Spleen (tissue), 11 donors: ENCODE measurements around the gene AMT. TPM values are rescaled to one million over a fixed set of nuclear protein-coding genes. Genes with fewer than 3 reads are reported as not detected.

Experiments used
- DNase-seq: peaks from one replicate; pipeline ENCODE4 v3.0.0-alpha.2; 2020
- H3K27ac ChIP-seq, 8 donors: fragments of 200-600 bp; sonication (generic) in 7 of 8; 1 replicate in 4 of 8; 2 replicates in 4 of 8; pipeline versions ENCODE4 v1.5.0 to v1.8.0; 2016 to 2021; ENCODE audit warnings: inconsistent platforms in 4 of 8, mild to moderate bottlenecking in 4 of 8, moderate library complexity in 1 of 8
- H3K27me3 ChIP-seq, 7 donors: fragments of 200-600 bp; sonication (generic) in 6 of 7; replicated peaks in 1 of 7; 1 replicate in 4 of 7; 2 replicates in 3 of 7; pipeline versions ENCODE4 v1.5.0 to v1.8.0; 2016 to 2021; ENCODE audit warnings: inconsistent platforms in 3 of 7, mild to moderate bottlenecking in 1 of 7
- H3K36me3 ChIP-seq, 6 donors: fragments of 200-600 bp; sonication (generic) in 5 of 6; 1 replicate in 4 of 6; 2 replicates in 2 of 6; pipeline versions ENCODE4 v1.5.0 to v1.8.0; 2016 to 2021; ENCODE audit warnings: inconsistent platforms in 2 of 6
- H3K4me1 ChIP-seq, 6 donors: fragments of 200-600 bp; sonication (generic) in 5 of 6; 1 replicate in 3 of 6; 2 replicates in 3 of 6; pipeline versions ENCODE4 v1.5.0 to v1.8.0; 2016 to 2021; ENCODE audit warnings: inconsistent platforms in 3 of 6
- H3K4me3 ChIP-seq, 8 donors: fragments of 200-600 bp; sonication (generic) in 7 of 8; 1 replicate in 4 of 8; 2 replicates in 4 of 8; pipeline versions ENCODE4 v1.5.0 to v1.8.0; 2016 to 2021; ENCODE audit warnings: inconsistent platforms in 4 of 8, mild to moderate bottlenecking in 4 of 8, moderate library complexity in 2 of 8
- H3K9me3 ChIP-seq, 8 donors: fragments of 200-600 bp; sonication (generic) in 7 of 8; 1 replicate in 4 of 8; 2 replicates in 4 of 8; pipeline versions ENCODE4 v1.5.0 to v1.8.0; 2016 to 2021; ENCODE audit warnings: inconsistent platforms in 4 of 8
- CTCF ChIP-seq, 11 experiments: fragments of 200-600 bp in 7 of 11; fragments of 450-650 bp in 4 of 11; sonication (generic) in 4 of 11; IDR thresholded peaks in 8 of 11; conservative IDR thresholded peaks in 3 of 11; 1 replicate in 7 of 11; 2 replicates in 4 of 11; pipeline versions ENCODE4 v1.4.0 to v1.8.0; 2016 to 2021; ENCODE audit warnings: antibody characterized with exemption in 11 of 11, inconsistent platforms in 4 of 11, mild to moderate bottlenecking in 1 of 11
- POLR2A ChIP-seq, 3 donors: fragments of 450-650 bp; IDR thresholded peaks; one replicate each; pipeline ENCODE4 v1.5.1; 2017; ENCODE audit warnings: antibody characterized with exemption in 3 of 3, mild to moderate bottlenecking in 1 of 3
- POLR2AphosphoS5 ChIP-seq, 3 donors: sonication (generic); formaldehyde crosslinking; IDR thresholded peaks; one replicate each; pipeline ENCODE4 v1.5.1; 2017; ENCODE audit warnings: antibody characterized with exemption in 3 of 3
- WGBS, 5 donors: extraction: QIAGEN DNeasy Blood & Tissue Kit in 3 of 5; methylation state at CpG; one replicate each; pipeline versions ENCODE4 v1.1.5 to v1.1.7; 2013 to 2018; 5-methylcytosine and 5-hydroxymethylcytosine counted together
- intact Hi-C: fragments of 100-400 bp; cut with DNase I; formaldehyde crosslinking; loops from one replicate; pipeline ENCODE4 v1.15.0; 2023; ENCODE audit warnings: low total_unique reads
- polyA plus RNA-seq, 3 donors: library from polyadenylated mRNA; stranded (reverse); fragments of 200-250 nt; gene quantifications; one replicate each; pipeline ENCODE4 v1.2.1, GENCODE V29; 2013
- total RNA-seq, 7 donors: library from RNA; depleted of rRNA in 3 of 7; stranded (reverse); fragments of >200 nt in 3 of 7; fragmentation: NEBNext Ultra II Directional in 4 of 7; extraction: Animal tissue kit (Norgen Biotek cat#: 25700) in 4 of 7; gene quantifications; one replicate each; pipeline versions ENCODE4 v1.1.0 to v1.2.1, GENCODE V29; 2016 to 2021
- donor health status: healthy with polysubstance abuse.
- donor health status: DM: no; HTN: no; CAD: no; lungs with moderate emphysema.
- donor health status: DM: no; HTN: no; CAD: no.
- donor health status: Bipolar disorder and iron deficiency.
- donor health status: healthy.
- donor health status: DM: no; HTN: no; CAD: no.
- donor health status: DM: yes; HTN: yes; CAD: no.

AMT gene
- total and polyA plus RNA-seq, 10 donors, result 4.2 to 35.0 (median 10.6) TPM

DNA sequence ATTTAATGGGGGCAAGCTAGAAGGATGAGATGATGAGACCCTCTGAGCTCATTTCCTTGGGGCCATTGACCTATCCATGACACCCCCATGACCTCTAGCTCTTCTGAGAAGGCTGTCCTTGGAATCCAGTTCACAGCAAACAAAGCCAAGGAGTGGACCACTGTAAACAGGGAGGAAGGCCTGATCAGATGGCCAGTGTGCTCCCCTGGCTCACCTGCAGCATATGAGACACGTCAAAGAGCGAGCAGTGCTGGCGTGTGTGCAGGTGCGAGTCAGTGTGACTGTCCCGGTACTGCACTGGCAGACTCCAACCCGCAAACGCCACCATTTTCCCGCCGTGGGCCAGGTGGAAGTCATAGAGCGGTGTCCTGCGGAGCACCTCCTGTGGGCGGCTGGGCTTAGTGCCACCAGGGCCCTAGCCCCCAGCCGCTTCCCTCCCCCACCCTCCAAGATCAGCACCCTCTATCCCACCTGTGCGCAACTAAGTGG, 339 bp downstream of the AMT start:
- Histone ChIP-seq H3K27me3 (no peaks in the 10 kb centered on the region), H3K36me3 (peaks cover 0 to 61% (median 18%) of the 10 kb centered on the region in 6 donors), H3K27ac (peak overlapping the region in 2 of 8 donors; percentile 11 to 17), H3K4me1 (peaks cover 6 to 62% (median 22%) of the 10 kb centered on the region in 6 donors), H3K4me3 (peak overlapping the region in 4 of 8 donors; percentile 10 to 55 (median 26)), H3K9me3 (no peaks in the 10 kb centered on the region)
- TF ChIP-seq CTCF (IDR thresholded peaks at IDR 0.05 in 8 of 11, conservative IDR thresholded peaks at IDR 0.05 in 3 of 11), result no peak
- no peak for TF ChIP-seq POLR2A (IDR thresholded peaks at IDR 0.05)
- TF ChIP-seq POLR2AphosphoS5 (IDR thresholded peaks at IDR 0.05), result no peak
- intact Hi-C loops, result no loop called here
- peak; percentile 80 for DNase-seq
- 32 to 39% (median 37%) methylated on average over 4 to 14 of the region's 14 CpGs for WGBS, 5 donors

DNA sequence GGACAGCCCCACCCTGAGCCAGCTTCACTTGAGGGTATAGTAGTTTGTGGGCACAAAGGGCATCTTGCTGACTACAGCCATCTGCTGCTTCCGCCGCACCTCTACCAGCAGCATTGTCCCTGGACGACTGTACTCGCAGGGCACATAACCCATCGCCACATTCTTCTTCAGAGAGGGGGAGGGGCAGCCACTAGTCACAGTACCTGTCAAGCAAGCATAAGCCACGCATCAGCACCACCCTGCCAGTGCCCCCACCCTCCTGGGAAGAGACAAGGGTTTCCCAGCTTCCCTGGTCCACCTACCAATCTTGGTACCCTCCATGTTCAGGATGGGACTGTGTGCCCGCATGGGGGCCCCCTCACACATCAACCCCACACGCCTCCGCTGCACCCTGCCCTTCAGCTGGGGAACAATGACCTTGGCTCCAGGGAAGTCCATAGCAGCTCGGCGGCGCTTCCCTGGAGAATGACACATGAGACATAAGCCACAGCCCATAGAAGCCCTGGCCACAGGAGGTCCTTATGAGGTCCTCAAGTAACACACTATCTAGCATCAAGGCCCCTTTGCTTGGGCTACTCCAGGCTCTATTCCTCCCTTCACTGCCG, 4.7 kb downstream of the AMT start:
- Histone ChIP-seq H3K9me3 (no peaks in the 10 kb centered on the region), H3K4me3 (peak overlapping the region in 1 of 8 donors; percentile 50), H3K27me3 (no peaks in the 10 kb centered on the region), H3K4me1 (peaks cover 40 to 86% (median 63%) of the 10 kb centered on the region in 6 donors), H3K36me3 (peaks cover 0 to 59% (median 9%) of the 10 kb centered on the region in 6 donors), H3K27ac (peak overlapping the region in 7 of 8 donors; percentile 61 to 100 (median 86))
- TF ChIP-seq POLR2AphosphoS5 (IDR thresholded peaks at IDR 0.05), result peak in 1 of 3 donors; percentile 19
- TF ChIP-seq CTCF (IDR thresholded peaks at IDR 0.05 in 8 of 11, conservative IDR thresholded peaks at IDR 0.05 in 3 of 11), result no peak
- 86 to 93% (median 89%) methylated on average over 11 to 13 of the region's 13 CpGs for WGBS, 5 donors
- intact Hi-C loops, result no loop called here
- DNase-seq, result peak; percentile 68

DNA sequence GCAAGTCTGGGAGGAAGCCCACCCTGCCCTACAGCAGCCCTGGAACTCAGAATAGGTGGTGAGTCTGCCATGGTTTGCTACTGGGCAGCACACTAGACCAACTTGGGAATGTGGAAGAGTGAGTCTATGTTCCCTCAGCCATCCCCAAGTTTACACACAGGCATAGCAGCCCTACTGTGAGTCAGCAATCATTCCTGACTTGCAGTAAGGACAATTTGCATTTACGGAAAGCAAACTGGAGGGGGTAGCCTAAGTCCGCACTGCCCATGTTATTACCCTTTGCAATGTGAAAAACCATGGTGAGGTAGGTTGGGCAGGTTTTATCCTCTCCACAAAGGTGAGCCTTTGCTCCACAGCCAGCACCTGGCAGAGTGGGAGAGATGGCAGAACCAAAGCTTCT, 5.4 kb downstream of the AMT start:
- Histone ChIP-seq H3K27ac (peak overlapping the region; percentile 61 to 100 (median 86)), H3K4me1 (peaks cover 40 to 81% (median 58%) of the 10 kb centered on the region in 6 donors), H3K4me3 (peak overlapping the region in 1 of 8 donors; percentile 50), H3K36me3 (peaks cover 0 to 59% (median 9%) of the 10 kb centered on the region in 6 donors), H3K9me3 (no peaks in the 10 kb centered on the region), H3K27me3 (no peaks in the 10 kb centered on the region)
- TF ChIP-seq CTCF (IDR thresholded peaks at IDR 0.05 in 8 of 11, conservative IDR thresholded peaks at IDR 0.05 in 3 of 11) (no peak), POLR2AphosphoS5 (IDR thresholded peaks at IDR 0.05) (no peak), POLR2A (IDR thresholded peaks at IDR 0.05) (no peak)
- peak; percentile 55 for DNase-seq
- 91 to 97% (median 93%) methylated on average over 2 of the region's 2 CpGs for WGBS, 5 donors
- intact Hi-C loops, result no loop called here

DNA sequence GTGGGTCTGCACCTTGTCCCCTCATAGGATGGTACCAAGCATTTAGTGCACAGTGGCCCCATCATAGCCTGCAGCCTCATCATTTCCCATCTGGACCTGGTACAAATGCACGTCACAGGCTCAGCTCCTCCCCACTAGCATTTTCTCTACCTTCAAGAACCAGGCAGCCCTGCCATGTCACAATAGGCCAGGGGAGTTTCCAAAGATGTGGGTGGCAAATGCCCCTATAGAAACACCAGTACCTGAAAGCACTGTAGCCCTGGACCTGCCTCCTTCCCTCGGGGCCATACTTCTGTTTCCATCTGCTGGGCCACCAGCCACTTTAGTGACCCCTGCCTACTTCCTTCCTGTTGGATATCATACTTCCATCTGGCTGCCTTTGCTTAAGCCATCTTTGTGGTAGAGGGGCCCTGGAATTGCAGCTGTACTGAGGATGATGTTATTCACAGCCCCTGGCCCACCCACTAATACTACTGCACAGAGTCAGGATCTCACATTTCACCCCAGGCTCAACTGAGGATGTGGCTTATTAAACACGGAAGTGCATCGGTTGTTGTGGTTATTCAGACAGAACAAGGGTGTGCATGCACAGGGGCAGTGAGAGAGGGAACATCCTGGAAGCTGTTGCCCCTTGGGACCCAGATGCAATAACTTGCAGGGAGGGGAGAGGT, 6.2 kb downstream of the AMT start:
- no peaks in the 10 kb centered on the region for H3K9me3 ChIP-seq
- 6 to 19% (median 11%) methylated on average over 4 of the region's 4 CpGs for WGBS, 5 donors
- TF ChIP-seq POLR2A (IDR thresholded peaks at IDR 0.05) (no peak), CTCF (IDR thresholded peaks at IDR 0.05 in 8 of 11, conservative IDR thresholded peaks at IDR 0.05 in 3 of 11) (no peak), POLR2AphosphoS5 (IDR thresholded peaks at IDR 0.05) (peak in 2 of 3 donors; percentile 43 to 86)
- no peaks in the 10 kb centered on the region for H3K27me3 ChIP-seq
- peak overlapping the region in 2 of 8 donors; percentile 3 to 50 for H3K4me3 ChIP-seq
- peak; percentile 87 for DNase-seq
- intact Hi-C loops, result no loop called here
- peaks cover 0 to 59% (median 9%) of the 10 kb centered on the region in 6 donors for H3K36me3 ChIP-seq
- peak overlapping the region; percentile 61 to 100 (median 86) for H3K27ac ChIP-seq
- H3K4me1 ChIP-seq, result peaks cover 40 to 73% (median 56%) of the 10 kb centered on the region in 6 donors
